HG03571 (cell line): ENCODE results near the gene TMEM43.

Experiments
- ATAC-seq: cut with Tn5 transposase; IDR thresholded peaks from one replicate; pipeline ENCODE4 v1.9.1; 2021; ENCODE audit not compliant: unreplicated experiment

TMEM43 gene

GRCh38 chr3:14150491-14151230 is 25.8 kb downstream of the TMEM43 start:
- no peak for ATAC-seq

DNA sequence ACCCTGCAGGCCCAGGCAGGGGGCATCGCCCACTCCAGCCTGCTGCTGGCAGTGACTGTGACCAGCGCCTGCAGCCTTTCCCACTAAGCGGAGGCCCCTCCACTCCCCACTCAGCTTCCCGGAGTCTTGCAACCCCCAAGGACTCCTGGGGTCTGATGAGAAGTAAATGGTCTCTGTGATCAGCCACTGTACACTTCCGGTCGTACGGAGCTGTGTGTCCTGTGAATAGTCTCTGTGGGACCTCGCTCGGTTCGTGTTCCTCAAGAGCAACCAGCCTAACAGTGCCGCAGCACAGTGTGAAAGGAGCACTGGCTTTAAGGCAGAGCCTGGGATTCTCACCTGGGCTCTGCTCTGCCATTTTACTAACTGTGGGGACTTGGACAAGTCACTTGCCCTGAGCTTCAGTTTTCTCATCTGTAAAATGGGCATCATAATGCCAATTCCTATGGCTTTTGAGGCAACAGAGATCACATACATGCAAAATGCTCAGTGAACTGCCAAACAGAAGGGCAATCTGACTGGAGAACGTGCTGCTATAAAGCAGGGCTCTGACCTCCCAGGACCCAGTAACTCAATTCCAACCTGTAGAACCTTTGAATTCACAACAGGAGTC is 26.7 kb downstream of the TMEM43 start:
- ATAC-seq, result no peak

DNA sequence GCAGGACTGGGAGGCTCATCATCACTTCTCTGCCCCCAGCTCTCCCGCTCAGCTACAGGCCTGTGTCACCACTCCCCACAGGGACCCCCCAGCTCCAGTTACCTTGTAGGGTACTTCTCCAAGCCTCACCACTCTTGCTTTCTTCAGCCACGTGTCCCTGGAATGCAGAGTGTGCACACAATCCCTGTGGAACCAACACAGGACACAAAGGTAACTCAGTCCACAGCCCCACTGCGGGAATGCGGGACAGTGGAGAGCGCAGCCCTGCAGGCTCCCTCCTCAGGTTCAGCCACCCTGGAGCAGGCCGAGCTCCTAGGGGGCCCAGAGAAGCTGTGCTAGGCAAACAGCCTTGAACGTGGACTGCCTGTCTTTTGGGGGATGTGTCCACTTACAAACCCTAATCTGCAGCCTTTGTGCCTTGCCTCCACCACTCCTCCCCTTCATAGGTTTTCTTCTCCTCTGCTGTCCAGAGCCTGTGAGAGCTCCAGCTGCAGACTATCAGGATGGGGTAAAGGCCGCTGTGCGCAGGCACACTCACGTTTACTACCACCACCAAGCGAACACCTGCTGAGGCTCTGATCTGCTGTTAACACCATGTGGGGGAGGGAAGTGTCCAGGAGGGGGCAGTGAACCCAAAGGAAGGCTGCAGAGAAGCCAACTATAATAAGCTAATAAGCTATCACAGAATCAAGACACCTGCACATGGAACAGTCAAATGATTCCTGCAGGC is 27.5 kb downstream of the TMEM43 start:
- ATAC-seq, result no peak

DNA sequence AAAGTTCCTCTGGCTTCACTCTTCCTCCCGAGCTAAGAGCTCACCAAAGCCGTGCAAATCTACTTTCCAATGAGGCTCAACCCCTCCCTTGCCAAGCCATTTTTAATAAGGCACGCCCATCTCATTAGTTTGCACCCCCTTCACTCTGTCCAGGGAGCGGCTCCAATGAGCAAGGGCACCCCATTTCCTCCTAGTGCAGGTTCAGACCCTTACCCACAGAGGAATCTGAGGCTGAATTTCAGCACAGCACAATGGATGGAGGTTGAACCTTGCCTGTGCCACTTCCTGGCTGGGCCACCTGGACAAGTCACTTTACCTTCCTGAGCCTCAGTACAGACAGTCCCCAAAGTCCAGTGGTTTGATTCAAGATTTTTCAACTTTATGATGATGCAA is 28.1 kb downstream of the TMEM43 start:
- ATAC-seq, result no peak

DNA sequence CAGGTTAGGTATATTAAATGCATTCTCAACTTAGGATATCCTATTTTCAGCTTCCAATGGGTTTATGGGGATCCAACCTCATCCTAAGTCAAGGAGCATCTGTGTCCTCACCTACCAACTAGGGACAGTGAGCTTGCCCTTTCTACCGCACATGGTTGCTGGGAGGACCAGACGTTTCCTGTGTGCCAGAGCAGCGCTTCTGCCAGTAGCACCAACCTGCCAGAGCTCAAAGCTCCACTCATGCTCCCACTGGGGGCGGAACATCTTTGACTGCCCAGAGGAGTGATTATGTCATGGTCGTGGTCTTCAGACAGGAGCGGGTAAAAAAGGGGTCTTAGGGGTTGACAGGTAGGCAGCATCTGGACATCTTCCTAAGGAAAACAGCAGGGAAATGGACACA is 28.8 kb downstream of the TMEM43 start:
- no peak for ATAC-seq

- no peak for ATAC-seq
Observed at GRCh38 chr3:14154276-14154675, 29.4 kb downstream of the TMEM43 start.

- ATAC-seq, result no peak
Observed at GRCh38 chr3:14154895-14155440, 30.1 kb downstream of the TMEM43 start.

GRCh38 chr3:14156201-14156600 is 31.3 kb downstream of the TMEM43 start:
- no peak for ATAC-seq

GRCh38 chr3:14156843-14157561 is 32.1 kb downstream of the TMEM43 start:
- no peak for ATAC-seq

- ATAC-seq, result no peak
Observed at GRCh38 chr3:14157951-14158350, 33.1 kb downstream of the TMEM43 start.

DNA sequence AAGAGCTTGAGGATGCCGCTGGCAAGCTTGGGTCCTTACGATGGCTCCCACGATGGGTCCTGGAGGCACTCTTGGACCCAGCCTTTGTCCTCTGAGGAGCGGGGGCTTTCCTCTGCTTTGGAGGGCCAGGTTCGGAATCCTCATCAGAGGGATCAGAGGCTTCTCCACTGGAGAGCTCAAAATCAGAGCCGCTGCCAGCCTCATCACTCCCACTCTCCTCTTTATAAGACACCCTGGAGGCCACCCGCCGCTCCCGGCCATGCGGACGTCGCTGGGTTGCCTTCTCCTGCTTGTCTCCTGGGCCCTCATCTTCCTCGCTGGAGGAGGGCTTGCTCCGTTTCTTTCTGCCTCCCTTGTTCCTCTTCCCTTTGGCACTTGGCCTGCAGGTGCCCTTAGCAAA is 33.5 kb downstream of the TMEM43 start:
- ATAC-seq, result no peak

DNA sequence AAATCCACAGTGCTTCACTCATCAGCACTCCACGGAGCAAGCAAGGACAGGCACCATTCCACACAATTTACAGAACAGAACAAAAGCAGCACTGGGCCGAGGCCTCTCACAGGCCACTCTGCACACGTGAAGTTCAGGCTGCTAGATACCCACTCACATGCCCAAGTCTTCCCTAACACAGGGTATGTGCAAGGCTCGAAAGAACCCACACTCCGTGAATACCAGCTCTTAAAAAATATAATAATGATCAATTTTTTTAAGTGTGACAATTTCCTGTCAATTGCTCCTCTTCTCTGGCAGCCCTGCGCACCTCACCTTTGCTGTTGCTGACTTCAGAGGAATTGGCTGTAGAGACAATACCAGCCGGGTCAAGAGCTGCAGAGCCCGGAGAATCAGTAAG is 34.6 kb downstream of the TMEM43 start:
- ATAC-seq, result no peak

DNA sequence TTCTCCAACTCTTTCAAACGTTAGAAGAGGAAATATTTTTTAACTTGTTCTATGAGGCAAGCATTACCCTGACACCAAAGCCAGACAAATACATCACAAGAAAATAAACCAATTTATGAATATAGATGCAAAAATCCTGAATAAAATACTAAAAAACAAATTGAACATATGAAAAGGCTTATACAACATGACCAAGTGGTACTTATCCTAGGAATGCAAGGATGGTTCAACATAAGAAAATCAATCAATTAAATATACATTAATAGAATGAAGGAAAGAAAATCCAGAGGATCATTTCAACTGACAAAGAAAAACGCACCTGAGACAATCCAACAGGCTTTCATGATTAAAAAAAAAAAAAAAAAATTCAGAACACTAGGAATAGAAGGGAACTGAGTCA is 36.4 kb downstream of the TMEM43 start:
- no peak for ATAC-seq

DNA sequence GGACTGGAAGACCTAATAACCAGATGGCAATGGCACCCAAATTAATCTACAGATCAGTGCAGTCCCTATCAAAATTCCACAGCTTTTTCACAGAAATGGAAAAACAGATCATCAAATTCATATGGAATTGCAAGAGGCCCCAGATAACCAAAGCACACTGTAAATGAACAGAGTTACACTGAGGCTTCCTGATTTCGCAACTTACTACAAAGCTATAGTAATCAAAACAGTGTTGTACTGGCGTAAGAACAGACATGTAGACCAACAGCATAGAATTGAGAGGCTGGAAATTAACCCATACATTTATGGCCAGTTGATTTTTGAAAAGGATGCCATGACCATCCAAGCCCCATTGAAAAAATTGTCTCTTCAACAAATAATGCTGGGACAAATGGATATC is 37.3 kb downstream of the TMEM43 start:
- no peak for ATAC-seq

GRCh38 chr3:14166877-14167603 is 42.2 kb downstream of the TMEM43 start:
- ATAC-seq, result no peak

GRCh38 chr3:14169435-14169834 is 44.6 kb downstream of the TMEM43 start:
- ATAC-seq, result no peak

GRCh38 chr3:14169871-14170270 is 45.0 kb downstream of the TMEM43 start:
- no peak for ATAC-seq

- no peak for ATAC-seq
Observed at GRCh38 chr3:14170531-14171159, 45.8 kb downstream of the TMEM43 start.

DNA sequence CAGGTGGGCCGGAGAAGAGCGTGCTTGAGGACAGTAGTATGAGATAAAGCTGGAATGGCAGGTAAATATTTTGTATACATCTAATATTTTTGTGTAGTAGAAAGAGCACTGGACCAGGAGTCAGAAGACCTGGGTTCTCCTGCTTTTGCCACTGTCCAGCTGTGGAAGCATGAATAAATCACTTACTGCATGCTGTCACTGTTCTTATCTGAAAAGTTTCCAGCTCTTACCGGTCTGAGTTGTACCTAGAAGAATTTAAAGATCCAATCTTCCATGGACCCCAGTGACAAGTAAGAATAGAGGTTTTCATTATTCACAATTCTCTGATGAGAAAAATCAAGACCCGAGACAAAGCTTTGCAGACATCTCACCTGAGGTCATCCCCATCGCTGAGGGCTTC is 47.6 kb downstream of the TMEM43 start:
- no peak for ATAC-seq

DNA sequence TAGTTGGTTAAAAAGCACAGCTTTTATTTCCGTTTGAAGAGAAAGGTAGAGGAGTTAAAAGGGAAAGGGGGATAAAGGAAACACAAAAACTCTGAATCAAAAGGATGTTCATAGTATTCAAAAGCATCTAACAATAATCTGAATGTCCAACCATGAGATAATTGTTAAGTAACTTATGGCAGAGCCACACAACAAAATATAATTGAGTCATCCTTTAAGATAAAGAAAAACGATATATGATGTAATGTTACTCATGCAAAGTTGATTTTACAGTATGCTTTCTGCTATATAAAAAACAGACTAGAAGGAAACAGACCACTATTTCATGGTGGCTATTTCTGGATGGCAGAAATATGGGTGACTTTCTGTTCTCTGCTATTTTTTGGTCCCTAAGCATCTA is 49.6 kb downstream of the TMEM43 start:
- no peak for ATAC-seq
